GM23338 (cell line): ENCODE results near the gene TENM4. TPM values are rescaled to one million over a fixed set of nuclear protein-coding genes. Genes with fewer than 3 reads are reported as not detected.
A peak's percentile ranks its signal among the peaks of the same experiment; 100 is the strongest.

Experiments
- ATAC-seq: fragments of 200-7000 bp; cut with Tn5 transposase; 3 replicates; pipeline ENCODE4 v1.9.1; 2020
- DNase-seq: peaks from one replicate; pipeline ENCODE4 v3.0.0-alpha.2; 2015; ENCODE audit warnings: low spot score
- H2AFZ ChIP-seq: fragments of 200-600 bp; sonication (generic); 2 replicates; pipeline ENCODE4 v1.8.0; 2016; ENCODE audit warnings: antibody characterized with exemption, mild to moderate bottlenecking, moderate library complexity
- H3F3A ChIP-seq: fragments of 200-600 bp; sonication (generic); replicated peaks from 2 replicates; pipeline ENCODE4 v1.8.0; 2017; ENCODE audit warnings: antibody characterized with exemption, mixed run types, low read depth
- H3K27ac ChIP-seq: fragments of 200-600 bp; sonication (generic); 2 replicates; pipeline ENCODE4 v1.6.1; 2016; ENCODE audit warnings: low read depth
- H3K27me3 ChIP-seq: fragments of 200-600 bp; sonication (generic); 2 replicates; pipeline ENCODE4 v1.8.0; 2016; ENCODE audit warnings: mild to moderate bottlenecking, mixed run types, moderate library complexity; ENCODE audit not compliant: insufficient read depth
- H3K36me3 ChIP-seq: fragments of 200-600 bp; sonication (generic); 2 replicates; pipeline ENCODE4 v1.8.0; 2016; ENCODE audit warnings: mild to moderate bottlenecking; ENCODE audit not compliant: insufficient read depth
- H3K4me1 ChIP-seq: fragments of 200-600 bp; sonication (generic); 2 replicates; pipeline ENCODE4 v1.8.0; 2016; ENCODE audit warnings: mild to moderate bottlenecking, moderate library complexity; ENCODE audit not compliant: insufficient read depth
- H3K4me2 ChIP-seq: fragments of 200-600 bp; sonication (generic); 2 replicates; pipeline ENCODE4 v1.7.1; 2017; ENCODE audit warnings: mixed run types
- H3K4me3 ChIP-seq: fragments of 200-600 bp; sonication (generic); 2 replicates; pipeline ENCODE4 v1.6.1; 2016; ENCODE audit warnings: mixed run types
- H3K79me2 ChIP-seq: fragments of 200-600 bp; sonication (generic); replicated peaks from 2 replicates; pipeline ENCODE4 v1.8.0; 2017; ENCODE audit warnings: mild to moderate bottlenecking; ENCODE audit not compliant: insufficient read depth
- H3K9me2 ChIP-seq: fragments of 200-600 bp; sonication (generic); 2 replicates; pipeline ENCODE4 v1.8.0; 2017; ENCODE audit not compliant: insufficient read depth
- H4K20me1 ChIP-seq: fragments of 200-600 bp; sonication (generic); replicated peaks from 2 replicates; pipeline ENCODE4 v1.8.0; 2017; ENCODE audit warnings: mild to moderate bottlenecking; ENCODE audit not compliant: insufficient read depth
- H3K27ac Mint-ChIP-seq: 2 replicates; pipeline ENCODE4 v1.8.0; 2020; ENCODE audit warnings: inconsistent platforms, mild to moderate bottlenecking, moderate library complexity, mixed read lengths
- H3K27me3 Mint-ChIP-seq: 3 replicates; pipeline ENCODE4 v1.8.0; 2022; ENCODE audit warnings: low read depth, mild to moderate bottlenecking, moderate library complexity, mixed read lengths, inconsistent platforms; ENCODE audit not compliant: insufficient read depth, poor library complexity
- H3K36me3 Mint-ChIP-seq: 3 replicates; pipeline ENCODE4 v1.8.0; 2021; ENCODE audit warnings: low read depth, mild to moderate bottlenecking, inconsistent platforms, moderate library complexity, mixed read lengths
- H3K4me1 Mint-ChIP-seq: 3 replicates; pipeline ENCODE4 v1.8.0; 2020; ENCODE audit warnings: mild to moderate bottlenecking, inconsistent platforms, mixed read lengths
- H3K4me3 Mint-ChIP-seq: 3 replicates; pipeline ENCODE4 v1.8.0; 2021; ENCODE audit warnings: moderate library complexity, mild to moderate bottlenecking, inconsistent platforms, mixed read lengths
- H3K9me3 Mint-ChIP-seq: 3 replicates; pipeline ENCODE4 v1.8.0; 2020; ENCODE audit warnings: moderate library complexity, mild to moderate bottlenecking, inconsistent platforms, mixed read lengths
- CREB1 ChIP-seq: fragments of 250-450 bp; sonication (Bioruptor Pico); IDR thresholded peaks from 2 replicates; pipeline ENCODE4 v1.5.0; 2020; ENCODE audit warnings: low read depth, mild to moderate bottlenecking, moderate library complexity
- CTCF ChIP-seq, 2 experiments: fragments of 200-600 bp in 1 of 2; sonication (generic) in 1 of 2; conservative IDR thresholded peaks; 2 replicates each; pipeline versions ENCODE4 v1.5.1 to v1.6.1; 2016 to 2017; ENCODE audit warnings: antibody characterized with exemption in 2 of 2, low read depth in 2 of 2, mild to moderate bottlenecking in 2 of 2, moderate library complexity in 1 of 2
- ETS1 ChIP-seq: IDR thresholded peaks from 2 replicates; pipeline ENCODE4 v1.6.1; 2016; ENCODE audit warnings: antibody characterized with exemption
- ZNF462 ChIP-seq: fragments of 250-450 bp; sonication (Bioruptor Pico); IDR thresholded peaks from 2 replicates; pipeline ENCODE4 v1.5.0; 2020; ENCODE audit warnings: mild to moderate bottlenecking, moderate library complexity
- polyA plus RNA-seq: library from polyadenylated mRNA; unstranded; fragments of >200 nt; fragmentation: Nextera tagmentation; extraction: Ambion mirVana; gene quantifications from 2 replicates; pipeline ENCODE4 v1.2.1, GENCODE V29; 2016
- total RNA-seq: library from RNA; depleted of rRNA; stranded (reverse); fragments of >200 nt; shearing (Covaris generic); gene quantifications from 2 replicates; pipeline ENCODE4 v1.2.3, GENCODE V29; 2014

TENM4 gene
- total and polyA plus RNA-seq, 2 experiments from 2014 or later, result 7.3 TPM

GRCh38 chr11:78920329-78920728, 520.5 kb downstream of the TENM4 start (continued):
- TF ChIP-seq ZNF462 (CRISPR knock-in tag), result no peak
- no peak for TF ChIP-seq ETS1

- no peak overlapping the region for H3K27ac ChIP-seq
- no peak overlapping the region for H2AFZ ChIP-seq
- no peaks in the 10 kb centered on the region for H3K79me2 ChIP-seq
- TF ChIP-seq CREB1 (CRISPR knock-in tag) (no peak), CTCF (conservative IDR thresholded peaks at IDR 0.05; ENCODE audit: low read depth in 2 of 2) (peak; percentile 32 to 35)
- no peaks in the 10 kb centered on the region for H3K27me3 ChIP-seq
- Mint-ChIP-seq H3K27me3 (peaks cover 4% of the 10 kb centered on the region), H3K4me3 (no peak overlapping the region), H3K9me3 (no peaks in the 10 kb centered on the region), H3K27ac (no peak overlapping the region), H3K4me1 (peaks cover 13% of the 10 kb centered on the region), H3K36me3 (no peaks in the 10 kb centered on the region)
- H3K4me3 ChIP-seq, result no peak overlapping the region
- ATAC-seq (no peak), DNase-seq (no peak)
- H3K4me2 ChIP-seq, result no peak overlapping the region
- H3K9me2 ChIP-seq, result peaks cover 2% of the 10 kb centered on the region; the same call in 1 of the 2 replicates
- H3K36me3 ChIP-seq, result no peaks in the 10 kb centered on the region
- H4K20me1 ChIP-seq, result no peaks in the 10 kb centered on the region; the same call in 1 of the 2 replicates
- H3K4me1 ChIP-seq, result no peaks in the 10 kb centered on the region
- no peaks in the 10 kb centered on the region for H3F3A ChIP-seq
Observed at GRCh38 chr11:78916759-78917158, 524.1 kb downstream of the TENM4 start.
